H1 (cell line): ENCODE data around the gene KLHDC7A. TPM values are rescaled to one million over a fixed set of nuclear protein-coding genes. Genes with fewer than 3 reads are reported as not detected.

Source experiments
- CTCF ChIA-PET: fragments of 300-600 bp; sonication (Branson Sonifier 250); formaldehyde crosslinking; loops from one replicate; lab custom pipeline; 2021; ENCODE audit not compliant: partially characterized antibody; lab: Charles Lee
- POLR2A ChIA-PET: fragments of 300-600 bp; sonication (Branson Sonifier 250); formaldehyde crosslinking; loops from one replicate; lab custom pipeline; 2021; ENCODE audit warnings: inconsistent platforms; ENCODE audit not compliant: partially characterized antibody; lab: Charles Lee
- DNase-seq, 2 experiments: peaks; one replicate each; pipeline versions ENCODE4 v3.0.0 to v3.0.0-alpha.2; 2010 to 2022; ENCODE audit warnings: low spot score in 2 of 2, low read depth in 1 of 2, mixed read lengths in 1 of 2
- FAIRE-seq: peaks from 2 replicates; lab custom pipeline; 2011; peaks lifted over from hg19 to GRCh38; lab: Jason Lieb, UNC
- H2AFZ ChIP-seq: 2 replicates; pipeline ENCODE4 v1.8.1; 2012; ENCODE audit warnings: low read length, inconsistent platforms
- H2AK5ac ChIP-seq: 2 replicates; pipeline ENCODE4 v1.6.1; 2013; ENCODE audit warnings: low read depth, low read length
- H2BK120ac ChIP-seq: replicated peaks from 2 replicates; pipeline ENCODE3; 2013; ENCODE audit warnings: low read depth, low read length, inconsistent platforms
- H2BK12ac ChIP-seq: 2 replicates; pipeline ENCODE4 v1.6.1; 2013; ENCODE audit warnings: low read depth, low read length
- H2BK15ac ChIP-seq: 2 replicates; pipeline ENCODE4 v1.6.1; 2013; ENCODE audit warnings: low read length
- H2BK20ac ChIP-seq: 2 replicates; pipeline ENCODE4 v1.6.1; 2013; ENCODE audit warnings: low read length
- H2BK5ac ChIP-seq: 2 replicates; pipeline ENCODE4 v1.6.1; 2013; ENCODE audit warnings: low read depth, low read length
- H3K14ac ChIP-seq: 2 replicates; pipeline ENCODE4 v1.6.1; 2013; ENCODE audit warnings: inconsistent platforms; ENCODE audit not compliant: insufficient read length
- H3K18ac ChIP-seq: 2 replicates; pipeline ENCODE4 v1.6.1; 2013; ENCODE audit warnings: low read length; ENCODE audit errors: extremely low read depth
- H3K23ac ChIP-seq: 2 replicates; pipeline ENCODE4 v1.6.1; 2013; ENCODE audit warnings: inconsistent platforms; ENCODE audit not compliant: insufficient read length
- H3K23me2 ChIP-seq: 2 replicates; pipeline ENCODE4 v1.6.1; 2013; ENCODE audit warnings: low read depth, low read length
- H3K27ac ChIP-seq: 2 replicates; pipeline ENCODE4 v1.6.1; 2011; ENCODE audit warnings: low read depth, low read length, inconsistent platforms
- H3K27me3 ChIP-seq, 4 experiments: replicated peaks in 1 of 4; 1 replicate in 1 of 4; 2 replicates in 3 of 4; pipeline versions ENCODE4 v1.6.1 to v1.8.1; 2011 to 2013; ENCODE audit warnings: low read length in 3 of 4, mild to moderate bottlenecking in 3 of 4, inconsistent platforms in 2 of 4, mixed read lengths in 2 of 4, moderate library complexity in 1 of 4; ENCODE audit not compliant: control insufficient read depth in 3 of 4, insufficient read depth in 3 of 4; ENCODE audit errors: extremely low read depth in 1 of 4
- H3K36me3 ChIP-seq, 4 experiments: 2 replicates each; pipeline versions ENCODE4 v1.6.1 to v1.8.1; 2011 to 2013; ENCODE audit warnings: mild to moderate bottlenecking in 4 of 4, low read length in 3 of 4, moderate library complexity in 2 of 4, control low read depth in 1 of 4, inconsistent platforms in 1 of 4; ENCODE audit not compliant: insufficient read depth in 4 of 4, control insufficient read depth in 2 of 4
- H3K4ac ChIP-seq: replicated peaks from 2 replicates; pipeline ENCODE3; 2013; ENCODE audit warnings: low read length, low read depth, mixed read lengths, inconsistent platforms; ENCODE audit not compliant: insufficient read length
- H3K4me1 ChIP-seq, 4 experiments: replicated peaks in 1 of 4; 1 replicate in 1 of 4; 2 replicates in 3 of 4; pipeline versions ENCODE4 v1.6.1 to v1.8.1; 2011 to 2013; ENCODE audit warnings: low read length in 3 of 4, inconsistent platforms in 2 of 4, mixed read lengths in 1 of 4; ENCODE audit not compliant: insufficient read depth in 4 of 4, control insufficient read depth in 3 of 4
- H3K4me2 ChIP-seq, 2 experiments: 2 replicates each; pipeline versions ENCODE4 v1.6.1 to v1.8.1; 2011 to 2013; ENCODE audit warnings: low read depth in 2 of 2, low read length in 2 of 2, control low read depth in 1 of 2, inconsistent platforms in 1 of 2, mild to moderate bottlenecking in 1 of 2; ENCODE audit not compliant: insufficient read depth in 1 of 2
- H3K4me3 ChIP-seq, 4 experiments: fragments of 200-600, 300-600 bp in 1 of 4; sonication (generic), shearing (Covaris generic), sonication (Bioruptor Twin) in 1 of 4; 2 replicates each; pipeline versions ENCODE4 v1.5.1 to v1.8.1; 2011 to 2016; ENCODE audit warnings: low read length in 4 of 4, low read depth in 3 of 4, control low read depth in 2 of 4, inconsistent platforms in 2 of 4, mild to moderate bottlenecking in 2 of 4, mixed read lengths in 1 of 4, moderate library complexity in 1 of 4; ENCODE audit not compliant: insufficient read depth in 2 of 4; ENCODE audit errors: extremely low read depth in 1 of 4
- H3K56ac ChIP-seq: replicated peaks from 2 replicates; pipeline ENCODE3; 2013; ENCODE audit warnings: low read depth, mild to moderate bottlenecking, mixed read lengths, low read length, inconsistent platforms; ENCODE audit not compliant: insufficient read length
- H3K79me1 ChIP-seq: 2 replicates; pipeline ENCODE4 v1.6.1; 2013; ENCODE audit warnings: low read depth, low read length, control low read depth
- H3K79me2 ChIP-seq, 2 experiments: 2 replicates each; pipeline versions ENCODE4 v1.6.1 to v1.8.1; 2012 to 2013; ENCODE audit warnings: low read length in 2 of 2, mild to moderate bottlenecking in 2 of 2, inconsistent platforms in 1 of 2; ENCODE audit not compliant: insufficient read depth in 2 of 2, control insufficient read depth in 1 of 2
- H3K9ac ChIP-seq, 4 experiments: replicated peaks in 1 of 4; 1 replicate in 1 of 4; 2 replicates in 3 of 4; pipeline versions ENCODE4 v1.6.1 to v1.8.1; 2011 to 2013; ENCODE audit warnings: low read depth in 3 of 4, low read length in 3 of 4, control low read depth in 2 of 4, mild to moderate bottlenecking in 2 of 4, moderate library complexity in 2 of 4, inconsistent platforms in 1 of 4; ENCODE audit errors: extremely low read depth in 1 of 4
- H3K9me3 ChIP-seq, 2 experiments: 2 replicates each; pipeline versions ENCODE4 v1.6.1 to v1.8.1; 2012 to 2013; ENCODE audit warnings: mild to moderate bottlenecking in 2 of 2, moderate library complexity in 2 of 2, control low read depth in 1 of 2, inconsistent platforms in 1 of 2, low read depth in 1 of 2, low read length in 1 of 2, mixed read lengths in 1 of 2; ENCODE audit not compliant: insufficient read depth in 2 of 2
- H4K20me1 ChIP-seq, 2 experiments: replicated peaks in 1 of 2; 2 replicates each; pipeline versions ENCODE3 to v1.8.1; 2011 to 2013; ENCODE audit warnings: inconsistent platforms in 2 of 2, low read length in 2 of 2, mild to moderate bottlenecking in 1 of 2; ENCODE audit not compliant: insufficient read depth in 2 of 2, control insufficient read depth in 1 of 2
- H4K5ac ChIP-seq: 2 replicates; pipeline ENCODE4 v1.6.1; 2013; ENCODE audit warnings: low read length, low read depth, mixed read lengths, inconsistent platforms; ENCODE audit not compliant: insufficient read length
- H4K8ac ChIP-seq: 2 replicates; pipeline ENCODE4 v1.8.0; 2013; ENCODE audit warnings: mild to moderate bottlenecking, moderate library complexity, low read length, inconsistent platforms; ENCODE audit not compliant: insufficient read depth; ENCODE audit errors: extremely low read depth
- H4K91ac ChIP-seq: replicated peaks from 2 replicates; pipeline ENCODE3; 2013; ENCODE audit warnings: low read length, mixed read lengths, inconsistent platforms; ENCODE audit not compliant: insufficient read length
- EP300 ChIP-seq, 2 experiments: IDR thresholded peaks; 1 replicate in 1 of 2; 2 replicates in 1 of 2; pipeline ENCODE4 v1.6.1; 2011 to 2012; ENCODE audit warnings: low read depth in 2 of 2, low read length in 2 of 2, mild to moderate bottlenecking in 2 of 2, borderline replicate concordance in 1 of 2, inconsistent platforms in 1 of 2, moderate library complexity in 1 of 2
- KDM1A ChIP-seq: fragments of 200-600, 300-600 bp; sonication (generic); IDR thresholded peaks from 2 replicates; pipeline ENCODE4 v1.7.1; 2016; ENCODE audit warnings: mild to moderate bottlenecking, low read length, borderline replicate concordance
- WGBS, 2 experiments: shearing (Covaris generic) in 1 of 2; methylation state at CpG; one replicate each; pipeline versions ENCODE4 v1.1.6 to v1.1.7; 2013 to 2015; ENCODE audit warnings: low lambda C conversion rate in 2 of 2, mixed read lengths in 2 of 2, inconsistent platforms in 1 of 2, low coverage in 1 of 2, missing lambda C conversion rate in 1 of 2; ENCODE audit not compliant: insufficient replicate concordance in 2 of 2, insufficient coverage in 1 of 2, insufficient read length in 1 of 2; ENCODE audit errors: extremely low coverage in 1 of 2, missing lambda C conversion rate in 1 of 2; 5-methylcytosine and 5-hydroxymethylcytosine counted together
- polyA plus RNA-seq, 7 experiments: library from polyadenylated mRNA; depleted of rRNA in 3 of 7; stranded (reverse) in 5 of 7; unstranded in 2 of 7; fragments of >200 nt in 5 of 7; fragments of 200-250 nt in 2 of 7; gene quantifications; 1 replicate in 5 of 7; 2 replicates in 1 of 7; 4 replicates in 1 of 7; pipeline versions ENCODE4 v1.2.1 to v1.2.3, GENCODE V29; 2011 to 2013; ENCODE audit warnings: missing spikeins in 2 of 7, mixed read lengths in 2 of 7
- total RNA-seq: library from RNA; stranded (reverse); fragmentation: NEBNext Ultra II Directional; extraction: Animal tissue kit (Norgen Biotek cat#: 25700); gene quantifications from 2 replicates; pipeline ENCODE4 v1.2.1, GENCODE V29; 2021
- TF ChIP-seq, protein P1 (sequence below): IDR thresholded peaks from 2 replicates; pipeline ENCODE4 v1.6.1; 2012; ENCODE audit warnings: inconsistent platforms

The KLHDC7A gene
- total and polyA plus RNA-seq, 2 of the 8 experiments (the other 6 are each of a cell fraction or from before 2014, with no cell fraction given): 3.9 to 18.9 TPM

GRCh38 chr1:18458133-18459092 is 22.3 kb upstream of the KLHDC7A start:
- Histone ChIP-seq H3K56ac (no peak overlapping the region), H3K27me3 (no peaks in the 10 kb centered on the region; a peak in 2 of 7 replicates), H3K79me2 (no peaks in the 10 kb centered on the region), H3K4me3 (no peak overlapping the region), H3K23ac (no peak overlapping the region), H3K14ac (no peak overlapping the region), H4K5ac (no peak overlapping the region), H2BK15ac (peak overlapping the region; percentile 12; the same call in 1 of the 2 replicates), H2BK5ac (no peak overlapping the region; the same call in 1 of the 2 replicates), H4K8ac (no peak overlapping the region), H2BK12ac (peak overlapping the region; percentile 18; the same call in 1 of the 2 replicates), H2AFZ (no peak overlapping the region), H3K4me2 (no peak overlapping the region), H3K4ac (no peak overlapping the region), H3K27ac (no peak overlapping the region), H2BK120ac (no peak overlapping the region), H3K36me3 (no peaks in the 10 kb centered on the region), H3K18ac (no peak overlapping the region), H3K4me1 (no peaks in the 10 kb centered on the region; a peak in 1 of 7 replicates), H2AK5ac (no peak overlapping the region), H2BK20ac (0 out of 2 replicates have a peak overlapping the region, but pooled peaks have one; percentile 1), H4K91ac (no peak overlapping the region), H4K20me1 (no peaks in the 10 kb centered on the region)
- WGBS, 2 experiments: 87% methylated on average over 15 of the region's 15 CpGs; no CpG with 5 or more reads in 1 of the 2 experiments
- POLR2A ChIA-PET: no interaction called here
- FAIRE-seq: no peak
- CTCF ChIA-PET: interaction anchor here (1.0 to 2.0 kb wide), 5 partner anchors 9 to 117 kb away, joined by 3 to 8 read pairs (median 4); no protein-coding TSS in a partner anchor
- no peak for DNase-seq
- TF ChIP-seq EP300 (IDR thresholded peaks at IDR 0.05; ENCODE audit: borderline replicate concordance in 1 of 2, low read depth in 2 of 2, low read length in 2 of 2) (no peak), KDM1A (peak; percentile 87; the same call in 1 of the 2 replicates)
- TF ChIP-seq, protein P1, sequence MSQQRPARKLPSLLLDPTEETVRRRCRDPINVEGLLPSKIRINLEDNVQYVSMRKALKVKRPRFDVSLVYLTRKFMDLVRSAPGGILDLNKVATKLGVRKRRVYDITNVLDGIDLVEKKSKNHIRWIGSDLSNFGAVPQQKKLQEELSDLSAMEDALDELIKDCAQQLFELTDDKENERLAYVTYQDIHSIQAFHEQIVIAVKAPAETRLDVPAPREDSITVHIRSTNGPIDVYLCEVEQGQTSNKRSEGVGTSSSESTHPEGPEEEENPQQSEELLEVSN: 0 out of 2 replicates have a peak, but pooled peaks have one; percentile 35
- TF ChIP-seq, all 59 proteins: peak for 2
- Histone ChIP-seq H3K23me2 (no peaks in the 10 kb centered on the region), H3K79me1 (no peaks in the 10 kb centered on the region), H3K9me3 (no peaks in the 10 kb centered on the region), H3K9ac (no peak overlapping the region)
